ENCODE measurements around the gene P2RX2.

GRCh38 chr12:132596016-132596415, 22.6 kb upstream of the P2RX2 start:
- TF ChIP-seq CTCF (IDR thresholded peaks at IDR 0.05; ENCODE audit: insufficient read depth, low read depth, low read length) (no peak), EZH2 (IDR thresholded peaks at IDR 0.05; ENCODE audit: insufficient read depth, low read length) (no peak)

Data from astrocyte (in vitro differentiated cells and primary cell).